Measurements from ENCODE around the gene CAP2.

DNA sequence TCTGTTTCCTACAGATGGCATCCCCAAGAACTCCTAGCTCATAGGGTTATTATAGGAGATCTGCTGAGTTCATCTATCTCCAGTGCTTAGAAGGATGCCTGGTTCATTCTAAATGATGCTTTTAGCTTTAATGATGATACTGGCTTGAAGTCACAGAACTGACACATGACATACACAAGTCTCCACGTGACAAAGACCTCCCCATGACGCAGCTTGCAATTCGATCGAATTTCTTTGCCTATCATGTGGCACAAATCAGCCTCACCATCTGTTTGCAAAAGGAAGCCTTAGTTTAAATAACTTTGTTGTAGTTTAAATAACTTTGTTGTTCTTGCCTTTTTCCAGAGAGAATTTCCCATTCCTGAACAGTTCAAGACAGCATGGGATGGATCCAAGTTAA is 162.6 kb downstream of the CAP2 start:
- TF ChIP-seq, protein P1, sequence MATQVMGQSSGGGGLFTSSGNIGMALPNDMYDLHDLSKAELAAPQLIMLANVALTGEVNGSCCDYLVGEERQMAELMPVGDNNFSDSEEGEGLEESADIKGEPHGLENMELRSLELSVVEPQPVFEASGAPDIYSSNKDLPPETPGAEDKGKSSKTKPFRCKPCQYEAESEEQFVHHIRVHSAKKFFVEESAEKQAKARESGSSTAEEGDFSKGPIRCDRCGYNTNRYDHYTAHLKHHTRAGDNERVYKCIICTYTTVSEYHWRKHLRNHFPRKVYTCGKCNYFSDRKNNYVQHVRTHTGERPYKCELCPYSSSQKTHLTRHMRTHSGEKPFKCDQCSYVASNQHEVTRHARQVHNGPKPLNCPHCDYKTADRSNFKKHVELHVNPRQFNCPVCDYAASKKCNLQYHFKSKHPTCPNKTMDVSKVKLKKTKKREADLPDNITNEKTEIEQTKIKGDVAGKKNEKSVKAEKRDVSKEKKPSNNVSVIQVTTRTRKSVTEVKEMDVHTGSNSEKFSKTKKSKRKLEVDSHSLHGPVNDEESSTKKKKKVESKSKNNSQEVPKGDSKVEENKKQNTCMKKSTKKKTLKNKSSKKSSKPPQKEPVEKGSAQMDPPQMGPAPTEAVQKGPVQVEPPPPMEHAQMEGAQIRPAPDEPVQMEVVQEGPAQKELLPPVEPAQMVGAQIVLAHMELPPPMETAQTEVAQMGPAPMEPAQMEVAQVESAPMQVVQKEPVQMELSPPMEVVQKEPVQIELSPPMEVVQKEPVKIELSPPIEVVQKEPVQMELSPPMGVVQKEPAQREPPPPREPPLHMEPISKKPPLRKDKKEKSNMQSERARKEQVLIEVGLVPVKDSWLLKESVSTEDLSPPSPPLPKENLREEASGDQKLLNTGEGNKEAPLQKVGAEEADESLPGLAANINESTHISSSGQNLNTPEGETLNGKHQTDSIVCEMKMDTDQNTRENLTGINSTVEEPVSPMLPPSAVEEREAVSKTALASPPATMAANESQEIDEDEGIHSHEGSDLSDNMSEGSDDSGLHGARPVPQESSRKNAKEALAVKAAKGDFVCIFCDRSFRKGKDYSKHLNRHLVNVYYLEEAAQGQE (IDR thresholded peaks at IDR 0.05; ENCODE audit: insufficient read depth in 1 of 2, low read depth in 2 of 2, low read length in 2 of 2): no peak
- no peak for TF ChIP-seq TAF1 (IDR thresholded peaks at IDR 0.05; ENCODE audit: borderline replicate concordance, insufficient read depth, low read length)
